Kidney (tissue), 14 donors: ENCODE data around the gene ARL4C. TPM values are rescaled to one million over a fixed set of nuclear protein-coding genes. Genes with fewer than 3 reads are reported as not detected.

ENCODE experiments used
- DNase-seq, 5 donors: peaks; one replicate each; pipeline ENCODE4 v3.0.0-alpha.2; 2013 to 2020
- FAIRE-seq: peaks from 2 replicates; lab custom pipeline; 2012; peaks lifted over from hg19 to GRCh38; lab: Jason Lieb, UNC
- H3K27ac ChIP-seq, 2 donors: one replicate each; pipeline ENCODE4 v1.7.0; 2013; ENCODE audit warnings: low read depth in 2 of 2, low read length in 2 of 2, inconsistent platforms in 1 of 2
- H3K27me3 ChIP-seq: one replicate; pipeline ENCODE4 v1.7.1; 2013; ENCODE audit warnings: low read length, inconsistent platforms; ENCODE audit not compliant: control insufficient read depth, insufficient read depth
- H3K36me3 ChIP-seq, 3 donors: one replicate each; pipeline versions ENCODE4 v1.7.0 to v1.7.1; 2013; ENCODE audit warnings: low read length in 3 of 3, control low read depth in 1 of 3, inconsistent platforms in 1 of 3; ENCODE audit not compliant: insufficient read depth in 3 of 3, control insufficient read depth in 2 of 3
- H3K4me1 ChIP-seq, 3 donors: one replicate each; pipeline versions ENCODE4 v1.7.0 to v1.7.1; 2013; ENCODE audit warnings: low read length in 3 of 3, inconsistent platforms in 1 of 3, low read depth in 1 of 3; ENCODE audit not compliant: control insufficient read depth in 2 of 3, insufficient read depth in 2 of 3
- H3K4me3 ChIP-seq, 3 donors: one replicate each; pipeline versions ENCODE4 v1.7.0 to v1.8.1; 2013; ENCODE audit warnings: low read length in 3 of 3, control low read depth in 1 of 3, inconsistent platforms in 1 of 3
- H3K9ac ChIP-seq, 3 donors: one replicate each; pipeline versions ENCODE4 v1.7.0 to v1.7.1; 2013; ENCODE audit warnings: low read length in 3 of 3, control low read depth in 1 of 3, inconsistent platforms in 1 of 3
- H3K9me3 ChIP-seq, 3 donors: one replicate each; pipeline versions ENCODE4 v1.7.0 to v1.7.1; 2013; ENCODE audit warnings: low read length in 3 of 3, control low read depth in 1 of 3, inconsistent platforms in 1 of 3; ENCODE audit not compliant: control insufficient read depth in 2 of 3, insufficient read depth in 1 of 3
- intact Hi-C: fragments of 100-400 bp; cut with DNase I; formaldehyde crosslinking; loops from one replicate; pipeline ENCODE4 v1.11.1; 2022
- polyA plus RNA-seq: library from polyadenylated mRNA; stranded (reverse); fragments of 350-450 nt; fragmentation: Illumina TruSeq; extraction: RNeasy Lipid Tissue Mini Kit (QIAGEN cat#74804); gene quantifications from one replicate; pipeline ENCODE4 v1.2.3, GENCODE V29; 2014; ENCODE audit warnings: low read depth, low replicate concordance; ENCODE audit not compliant: insufficient read depth
- total RNA-seq: library from RNA; stranded (reverse); fragmentation: NEBNext Ultra II Directional; extraction: Animal tissue kit (Norgen Biotek cat#: 25700); gene quantifications from one replicate; pipeline ENCODE4 v1.2.1, GENCODE V29; 2021
- TF ChIP-seq, protein P1 (sequence below): IDR thresholded peaks from 3 replicates; pipeline ENCODE4 v1.5.1; 2012; ENCODE audit warnings: mild to moderate bottlenecking, moderate library complexity, borderline replicate concordance; ENCODE audit not compliant: insufficient read depth; ENCODE audit errors: extremely low read depth
- donor health status: control.
- donor health status: control.
- donor health status: control.
- donor health status: control.
- donor health status: control.
- donor health status: DM: yes; HTN: yes; CAD: no.
- donor health status: Normal renal cell carcinoma (clear cell type).

ARL4C gene
- total and polyA plus RNA-seq, 2 donors from 2014 or later = 2.7 to 62.0 TPM

DNA sequence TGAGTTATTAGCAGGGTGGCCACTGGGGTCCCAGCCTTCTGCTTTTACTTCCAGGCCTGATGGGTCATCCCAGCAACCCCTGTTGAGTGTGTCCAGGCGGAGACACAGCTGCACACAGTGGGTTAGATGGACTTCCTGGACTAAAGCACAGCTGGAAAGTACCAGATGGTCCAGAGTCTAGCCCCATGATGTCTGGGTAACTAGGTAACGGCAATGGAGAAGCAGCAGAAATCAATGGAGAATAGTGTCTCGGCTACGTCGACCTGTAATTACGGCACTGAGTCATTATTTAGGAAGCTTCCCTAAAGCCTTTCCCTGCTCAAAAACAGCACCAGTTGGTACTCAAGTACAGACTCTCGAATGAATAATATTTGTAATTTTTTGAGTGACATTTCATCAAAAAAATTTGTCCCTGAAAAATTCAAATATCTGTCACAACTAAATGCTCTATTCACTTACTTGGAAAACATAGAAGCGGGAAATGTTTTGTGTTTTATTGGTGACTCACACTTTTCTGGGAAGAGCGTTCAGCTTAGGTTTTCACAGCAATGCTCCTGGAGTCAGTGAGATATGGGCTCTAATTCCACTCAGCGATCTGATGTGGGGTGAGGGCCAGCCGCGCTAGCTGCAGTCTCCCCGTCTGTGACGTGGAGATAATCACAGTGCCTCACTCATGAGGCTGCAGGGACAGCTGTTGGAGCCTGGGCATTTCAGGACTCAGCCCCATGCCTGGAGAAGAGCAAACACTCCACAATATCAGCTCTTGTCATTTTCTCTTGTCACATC, 16.2 kb upstream of the ARL4C start:
- H3K9me3 ChIP-seq = peaks cover 0 to 2% (median 0%) of the 10 kb centered on the region in 3 donors
- H3K9ac ChIP-seq = no peak overlapping the region
- no peak overlapping the region for H3K4me3 ChIP-seq
- TF ChIP-seq, protein P1, sequence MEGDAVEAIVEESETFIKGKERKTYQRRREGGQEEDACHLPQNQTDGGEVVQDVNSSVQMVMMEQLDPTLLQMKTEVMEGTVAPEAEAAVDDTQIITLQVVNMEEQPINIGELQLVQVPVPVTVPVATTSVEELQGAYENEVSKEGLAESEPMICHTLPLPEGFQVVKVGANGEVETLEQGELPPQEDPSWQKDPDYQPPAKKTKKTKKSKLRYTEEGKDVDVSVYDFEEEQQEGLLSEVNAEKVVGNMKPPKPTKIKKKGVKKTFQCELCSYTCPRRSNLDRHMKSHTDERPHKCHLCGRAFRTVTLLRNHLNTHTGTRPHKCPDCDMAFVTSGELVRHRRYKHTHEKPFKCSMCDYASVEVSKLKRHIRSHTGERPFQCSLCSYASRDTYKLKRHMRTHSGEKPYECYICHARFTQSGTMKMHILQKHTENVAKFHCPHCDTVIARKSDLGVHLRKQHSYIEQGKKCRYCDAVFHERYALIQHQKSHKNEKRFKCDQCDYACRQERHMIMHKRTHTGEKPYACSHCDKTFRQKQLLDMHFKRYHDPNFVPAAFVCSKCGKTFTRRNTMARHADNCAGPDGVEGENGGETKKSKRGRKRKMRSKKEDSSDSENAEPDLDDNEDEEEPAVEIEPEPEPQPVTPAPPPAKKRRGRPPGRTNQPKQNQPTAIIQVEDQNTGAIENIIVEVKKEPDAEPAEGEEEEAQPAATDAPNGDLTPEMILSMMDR = no peak
- H3K4me1 ChIP-seq = no peaks in the 10 kb centered on the region
- H3K27me3 ChIP-seq = no peaks in the 10 kb centered on the region
- FAIRE-seq (no peak), DNase-seq (no peak)
- no peaks in the 10 kb centered on the region for H3K36me3 ChIP-seq
- no peak overlapping the region for H3K27ac ChIP-seq
- intact Hi-C loops = no loop called here

DNA sequence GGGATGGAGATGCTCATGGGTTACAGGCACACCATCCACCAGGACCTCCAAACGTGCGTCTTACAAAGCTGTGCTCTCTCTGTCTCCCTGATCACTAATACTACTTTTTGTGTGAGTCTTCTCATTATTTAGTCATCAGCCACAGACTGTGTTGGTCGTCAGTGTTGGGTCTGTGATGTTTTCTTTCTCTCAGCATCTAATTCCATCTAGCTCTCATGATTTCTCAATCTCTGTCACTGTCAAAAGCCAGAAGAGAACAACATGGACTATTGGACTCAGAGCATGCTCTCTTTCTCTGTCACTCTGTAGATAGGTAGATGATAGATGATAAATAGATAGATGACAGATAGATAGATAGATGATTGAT, 6.0 kb upstream of the ARL4C start:
- H3K27ac ChIP-seq = no peak overlapping the region

DNA sequence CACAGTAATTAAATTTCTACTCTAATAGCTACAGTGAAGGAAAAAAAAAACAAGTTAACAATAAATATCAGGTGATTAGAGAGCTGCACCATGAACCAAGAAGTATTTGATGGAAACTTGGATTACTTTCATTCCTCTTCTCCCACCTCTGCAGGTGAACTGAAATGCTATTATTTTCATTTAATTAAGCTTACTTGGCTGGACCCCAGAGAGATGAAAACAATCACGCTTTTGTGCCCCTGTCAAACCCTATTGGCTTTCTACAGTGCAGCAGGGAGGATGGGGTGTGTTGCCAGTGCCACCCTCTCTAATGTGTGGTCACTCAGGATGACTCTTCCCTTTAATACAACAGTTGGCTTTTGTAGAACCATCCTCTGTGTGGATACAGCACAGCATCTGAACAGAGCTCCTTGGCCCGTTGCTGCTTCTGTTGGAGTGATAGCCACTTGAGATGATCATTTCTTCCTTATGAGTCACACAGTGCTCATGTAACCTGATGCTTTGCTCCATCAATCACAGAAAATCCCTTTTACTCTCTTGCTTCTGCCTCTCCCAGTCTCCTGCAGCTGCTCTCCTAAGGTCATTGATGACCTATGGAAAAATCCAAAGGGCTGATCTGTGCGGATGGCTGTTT, 5.5 kb upstream of the ARL4C start:
- FAIRE-seq (no peak), DNase-seq (peak in 3 of 5 donors; percentile 15 to 59 (median 37))
- no peaks in the 10 kb centered on the region for H3K27me3 ChIP-seq
- TF ChIP-seq, protein P1 = no peak
- intact Hi-C loops = loop anchor here (10.0 kb wide), 1 partner anchor 368 kb away; no protein-coding TSS in a partner anchor
- no peak overlapping the region for H3K9ac ChIP-seq
- no peaks in the 10 kb centered on the region for H3K9me3 ChIP-seq
- no peak overlapping the region for H3K27ac ChIP-seq
- H3K36me3 ChIP-seq = no peaks in the 10 kb centered on the region
- H3K4me3 ChIP-seq = no peak overlapping the region
- no peaks in the 10 kb centered on the region for H3K4me1 ChIP-seq

More for the DNA sequence above, 6.0 kb upstream of the ARL4C start:
- H3K9ac ChIP-seq = no peak overlapping the region
- TF ChIP-seq, protein P1 = no peak
- FAIRE-seq = no peak
- no peaks in the 10 kb centered on the region for H3K9me3 ChIP-seq
- H3K36me3 ChIP-seq = no peaks in the 10 kb centered on the region
- no peaks in the 10 kb centered on the region for H3K27me3 ChIP-seq
- intact Hi-C loops = loop anchor here (10.0 kb wide), 1 partner anchor 368 kb away; no protein-coding TSS in a partner anchor
- H3K4me1 ChIP-seq = no peaks in the 10 kb centered on the region
- no peak for DNase-seq
- no peak overlapping the region for H3K4me3 ChIP-seq
